KMS-11 (cell line): ENCODE data around the gene C3orf38.
A peak's percentile ranks its signal among the peaks of the same experiment; 100 is the strongest.

ENCODE experiments used
- H2AFZ ChIP-seq: fragments of 200-600 bp; sonication (generic); 2 replicates; pipeline ENCODE4 v1.6.1; 2016; ENCODE audit warnings: antibody characterized with exemption, mixed run types, low read depth
- H3K27ac ChIP-seq: fragments of 200-600 bp; sonication (generic); 2 replicates; pipeline ENCODE4 v1.6.1; 2016; ENCODE audit warnings: mild to moderate bottlenecking, mixed run types
- H3K27me3 ChIP-seq: fragments of 200-600 bp; sonication (generic); 2 replicates; pipeline ENCODE4 v1.6.1; 2017; ENCODE audit warnings: mild to moderate bottlenecking, low read depth, mixed run types, moderate library complexity; ENCODE audit not compliant: insufficient read depth
- H3K36me3 ChIP-seq: fragments of 200-600 bp; sonication (generic); 2 replicates; pipeline ENCODE4 v1.6.1; 2017; ENCODE audit warnings: mild to moderate bottlenecking, mixed run types; ENCODE audit not compliant: insufficient read depth
- H3K4me1 ChIP-seq: fragments of 200-600 bp; sonication (generic); 2 replicates; pipeline ENCODE4 v1.6.1; 2016; ENCODE audit warnings: mild to moderate bottlenecking, low read depth, mixed run types; ENCODE audit not compliant: poor library complexity, severe bottlenecking
- H3K4me2 ChIP-seq: fragments of 200-600 bp; sonication (generic); 2 replicates; pipeline ENCODE4 v1.7.0; 2016; ENCODE audit warnings: mild to moderate bottlenecking, mixed run types
- H3K4me3 ChIP-seq: fragments of 200-600 bp; sonication (generic); IDR thresholded peaks from 2 replicates; pipeline ENCODE4 v1.6.1; 2017; ENCODE audit warnings: low read depth, low read length, mixed read lengths; ENCODE audit not compliant: insufficient read depth
- H3K79me2 ChIP-seq: fragments of 200-600 bp; sonication (generic); 2 replicates; pipeline ENCODE4 v1.6.1; 2016; ENCODE audit warnings: low read depth, mixed run types; ENCODE audit not compliant: insufficient read depth
- H3K9ac ChIP-seq: fragments of 200-600 bp; sonication (generic); 2 replicates; pipeline ENCODE4 v1.6.1; 2016; ENCODE audit warnings: mild to moderate bottlenecking, mixed run types
- H4K20me1 ChIP-seq: fragments of 200-600 bp; sonication (generic); 2 replicates; pipeline ENCODE4 v1.6.1; 2016; ENCODE audit warnings: mild to moderate bottlenecking, mixed run types; ENCODE audit not compliant: insufficient read depth
- TF ChIP-seq, protein P1 (sequence below): fragments of 200-600 bp; sonication (generic); conservative IDR thresholded peaks from 2 replicates; pipeline ENCODE4 v1.6.1; 2017; ENCODE audit warnings: low read depth, mild to moderate bottlenecking, antibody characterized with exemption, low read length, moderate library complexity, mixed read lengths

Gene C3orf38

DNA sequence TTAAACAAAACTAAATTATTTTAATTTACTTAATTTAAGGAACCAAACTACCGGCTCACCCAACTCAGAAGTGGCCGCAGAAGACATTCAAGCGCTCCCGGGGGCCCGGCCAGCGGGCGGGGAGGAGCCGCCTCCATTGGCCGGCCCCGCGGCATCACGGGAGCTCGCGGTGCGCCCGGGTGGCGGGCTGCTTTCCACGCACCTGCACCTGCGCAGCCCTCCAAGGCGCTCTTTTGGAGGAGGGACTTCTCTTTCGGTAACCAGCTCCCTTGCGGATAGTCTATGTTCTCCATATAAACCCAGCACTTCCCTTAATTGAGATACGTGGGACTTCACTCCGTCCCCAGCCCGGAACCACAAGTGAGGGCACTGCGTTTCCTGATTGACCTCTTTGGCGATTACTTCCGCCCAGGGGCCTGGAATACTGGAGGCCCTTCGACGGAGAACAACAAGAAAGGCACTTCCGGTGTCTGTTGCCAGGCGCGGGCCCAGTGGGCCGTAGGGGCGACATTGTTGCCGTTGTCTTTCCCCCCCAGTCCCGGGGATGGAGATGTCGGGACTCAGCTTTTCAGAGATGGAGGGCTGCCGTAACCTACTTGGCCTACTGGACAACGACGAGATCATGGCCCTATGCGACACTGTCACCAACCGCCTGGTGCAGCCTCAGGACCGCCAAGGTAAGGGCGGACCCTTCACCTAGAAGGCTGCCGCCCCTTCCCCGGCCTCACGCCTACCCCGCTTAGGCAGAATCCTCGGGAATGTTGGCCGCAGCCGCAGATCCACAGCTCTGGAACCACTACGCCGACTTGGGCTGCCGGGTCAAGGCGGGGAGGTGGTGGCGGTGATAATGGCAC, at the start of gene C3orf38:
C3orf38 (plus strand) TSS at position 451 of the 854 bp plus-strand sequence; CDS start at position 545, 94 bp downstream.
- Histone ChIP-seq H2AFZ (peak within 1 kb of the TSS; percentile 91), H3K4me3 (peak within 1 kb of the TSS; percentile 13), H3K4me2 (peak within 1 kb of the TSS; percentile 76), H3K4me1 (peaks cover 25% of the 10 kb centered on the region), H3K79me2 (peaks cover 21% of the 10 kb centered on the region), H4K20me1 (no peaks in the 10 kb centered on the region), H3K36me3 (no peaks in the 10 kb centered on the region), H3K27me3 (no peaks in the 10 kb centered on the region), H3K27ac (peak within 1 kb of the TSS; percentile 83), H3K9ac (peak within 1 kb of the TSS; percentile 81)
- TF ChIP-seq, protein P1, sequence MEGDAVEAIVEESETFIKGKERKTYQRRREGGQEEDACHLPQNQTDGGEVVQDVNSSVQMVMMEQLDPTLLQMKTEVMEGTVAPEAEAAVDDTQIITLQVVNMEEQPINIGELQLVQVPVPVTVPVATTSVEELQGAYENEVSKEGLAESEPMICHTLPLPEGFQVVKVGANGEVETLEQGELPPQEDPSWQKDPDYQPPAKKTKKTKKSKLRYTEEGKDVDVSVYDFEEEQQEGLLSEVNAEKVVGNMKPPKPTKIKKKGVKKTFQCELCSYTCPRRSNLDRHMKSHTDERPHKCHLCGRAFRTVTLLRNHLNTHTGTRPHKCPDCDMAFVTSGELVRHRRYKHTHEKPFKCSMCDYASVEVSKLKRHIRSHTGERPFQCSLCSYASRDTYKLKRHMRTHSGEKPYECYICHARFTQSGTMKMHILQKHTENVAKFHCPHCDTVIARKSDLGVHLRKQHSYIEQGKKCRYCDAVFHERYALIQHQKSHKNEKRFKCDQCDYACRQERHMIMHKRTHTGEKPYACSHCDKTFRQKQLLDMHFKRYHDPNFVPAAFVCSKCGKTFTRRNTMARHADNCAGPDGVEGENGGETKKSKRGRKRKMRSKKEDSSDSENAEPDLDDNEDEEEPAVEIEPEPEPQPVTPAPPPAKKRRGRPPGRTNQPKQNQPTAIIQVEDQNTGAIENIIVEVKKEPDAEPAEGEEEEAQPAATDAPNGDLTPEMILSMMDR, result no peak

DNA sequence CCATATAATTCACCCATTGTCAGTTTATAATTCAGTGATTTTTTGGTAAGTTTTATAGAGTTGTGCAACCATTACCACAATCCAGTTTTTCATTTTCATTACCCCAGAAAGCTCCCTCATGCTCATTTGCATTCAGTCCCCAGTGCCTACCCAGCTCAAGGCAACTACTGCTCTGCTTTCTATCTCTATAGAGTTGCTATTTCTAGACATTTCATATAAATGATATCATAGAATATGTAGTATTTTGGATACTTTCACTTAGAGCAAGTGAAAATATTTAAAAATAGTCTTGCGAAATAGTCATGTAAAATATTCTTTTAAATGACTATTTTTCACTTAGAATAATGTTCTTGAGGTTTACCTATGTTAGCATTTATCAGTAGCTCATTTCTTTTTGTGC, 48.6 kb upstream of the C3orf38 start:
- Histone ChIP-seq H3K27ac (no peak overlapping the region), H3K79me2 (no peaks in the 10 kb centered on the region), H2AFZ (no peak overlapping the region), H3K9ac (no peak overlapping the region), H3K27me3 (no peaks in the 10 kb centered on the region), H3K4me1 (peaks cover 6% of the 10 kb centered on the region), H3K36me3 (no peaks in the 10 kb centered on the region), H4K20me1 (no peaks in the 10 kb centered on the region), H3K4me3 (no peak overlapping the region), H3K4me2 (no peak overlapping the region)
- TF ChIP-seq, protein P1, result no peak

DNA sequence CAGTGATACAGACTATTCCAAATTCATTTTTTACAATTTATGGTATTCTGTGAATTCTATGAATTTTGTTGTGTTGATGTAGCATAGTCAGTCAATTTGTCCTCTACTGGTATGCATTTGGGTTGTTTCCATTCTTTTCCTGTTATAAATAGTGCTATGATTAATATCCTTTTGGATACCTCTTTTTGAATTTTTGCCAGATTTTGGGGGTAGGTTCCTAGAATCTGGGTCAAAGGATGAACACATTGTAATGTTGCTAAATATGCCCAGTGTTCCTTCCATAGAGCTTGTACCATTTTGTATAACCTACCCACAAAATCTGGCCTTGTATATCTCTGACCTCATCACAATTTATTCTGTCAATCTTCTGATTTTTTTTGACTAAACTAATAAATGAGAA, 44.4 kb upstream of the C3orf38 start:
- Histone ChIP-seq H2AFZ (no peak overlapping the region), H4K20me1 (no peaks in the 10 kb centered on the region), H3K4me2 (no peak overlapping the region), H3K27me3 (no peaks in the 10 kb centered on the region), H3K9ac (no peak overlapping the region), H3K36me3 (no peaks in the 10 kb centered on the region), H3K27ac (no peak overlapping the region), H3K4me3 (no peak overlapping the region), H3K4me1 (peaks cover 6% of the 10 kb centered on the region), H3K79me2 (no peaks in the 10 kb centered on the region)
- TF ChIP-seq, protein P1, result no peak

DNA sequence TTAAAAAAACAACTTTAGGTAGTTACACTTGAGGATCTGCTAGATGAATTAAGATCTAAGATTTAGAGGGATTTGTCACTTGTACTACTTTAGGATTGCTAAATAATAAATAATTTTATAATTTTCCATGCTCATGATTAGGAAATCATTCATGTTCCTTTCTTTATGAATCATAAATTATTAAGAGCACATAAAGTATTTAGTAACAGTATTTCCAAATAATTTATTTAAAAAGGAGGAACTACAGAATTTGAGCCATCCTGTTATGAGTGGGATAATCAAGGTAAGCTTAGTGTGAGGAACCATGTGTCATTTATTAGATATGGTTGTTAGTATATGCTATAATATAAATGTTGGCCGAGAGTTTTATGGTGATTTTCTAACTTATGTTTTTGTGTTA, 37.5 kb upstream of the C3orf38 start:
- Histone ChIP-seq H4K20me1 (no peaks in the 10 kb centered on the region), H3K9ac (no peak overlapping the region), H3K4me3 (no peak overlapping the region), H2AFZ (no peak overlapping the region), H3K4me2 (no peak overlapping the region), H3K27me3 (no peaks in the 10 kb centered on the region), H3K79me2 (no peaks in the 10 kb centered on the region), H3K4me1 (no peaks in the 10 kb centered on the region), H3K36me3 (no peaks in the 10 kb centered on the region), H3K27ac (no peak overlapping the region)
- TF ChIP-seq, protein P1, result no peak
